Measurements from ENCODE around the gene SLBP.

DNA sequence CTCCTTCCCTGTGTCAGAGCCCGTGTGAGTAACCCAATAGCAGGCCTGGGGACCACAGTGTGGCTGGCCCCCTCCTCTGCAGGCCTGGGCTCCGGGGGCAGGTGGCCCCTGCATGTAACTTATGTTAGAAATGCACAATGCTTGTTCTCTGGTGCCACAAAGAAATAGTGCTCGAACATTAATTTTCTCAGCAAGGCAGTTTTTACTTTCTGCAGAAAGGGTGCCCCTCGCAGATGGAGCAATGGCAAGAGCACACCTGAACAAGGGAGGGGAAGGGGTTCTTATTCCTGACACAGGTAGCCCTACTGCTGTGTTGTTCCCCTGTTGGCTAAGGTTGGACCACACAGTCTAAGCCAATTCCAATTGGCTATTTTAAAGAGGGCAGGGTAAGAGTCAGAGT is 26.3 kb upstream of the SLBP start:
- TF ChIP-seq SP1 (IDR thresholded peaks at IDR 0.05) (no peak), L3MBTL2 (conservative IDR thresholded peaks at IDR 0.05) (no peak), SUZ12 (IDR thresholded peaks at IDR 0.05) (no peak)
